ENCODE measurements around the gene DCBLD2.
A peak's percentile ranks its signal among the peaks of the same experiment; 100 is the strongest.
"Not testable (repeated sequence)": the region's sequence is repeated elsewhere in the genome, so short reads cannot be mapped to it uniquely, and the experiment has no call there.

The DCBLD2 gene

DNA sequence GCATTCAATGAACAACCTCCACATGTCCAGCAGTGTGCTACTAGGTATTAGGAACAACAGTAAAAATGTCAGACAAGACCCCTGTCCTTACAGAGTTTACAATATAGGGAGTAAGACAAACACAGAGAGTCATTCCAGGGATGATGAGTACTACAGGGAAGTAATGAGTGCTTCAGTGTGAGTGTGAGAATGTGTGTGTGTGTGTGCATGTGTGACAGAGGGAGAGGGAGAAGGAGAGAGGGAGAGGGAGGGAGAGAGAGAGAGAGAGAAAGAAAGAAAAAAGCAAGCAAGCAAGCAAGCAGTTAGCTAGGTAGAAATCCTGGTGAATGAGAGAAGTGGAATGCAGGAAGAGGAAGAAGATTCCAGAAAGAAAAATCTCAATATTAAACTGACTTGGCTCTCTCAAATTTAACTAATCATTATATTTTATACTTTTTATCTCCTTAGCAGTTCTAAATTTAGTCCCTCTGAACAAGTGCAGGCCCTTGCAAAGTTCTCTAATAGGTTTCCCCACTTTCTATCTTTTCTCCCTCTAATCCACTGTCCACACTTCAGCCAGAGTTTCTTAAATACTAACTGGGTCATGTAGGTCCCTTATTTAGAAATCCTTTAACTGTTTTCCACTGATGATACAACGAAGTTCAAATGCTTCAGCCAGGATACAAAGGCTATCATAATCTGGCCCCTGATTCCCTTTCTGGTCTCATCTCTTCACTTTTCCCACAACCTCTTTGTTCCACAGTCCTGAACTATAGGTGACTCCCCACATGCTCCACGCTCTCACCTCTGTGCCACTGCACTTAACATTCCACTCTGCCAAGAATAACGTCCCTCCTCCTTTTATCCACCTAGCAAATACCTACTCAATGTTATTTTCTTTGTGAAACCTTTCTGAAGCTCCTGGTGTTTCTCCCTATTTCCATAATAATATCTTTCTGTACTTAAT lies 10.3 kb downstream of the DCBLD2 start:
- DNase-seq, result no peak

DNA sequence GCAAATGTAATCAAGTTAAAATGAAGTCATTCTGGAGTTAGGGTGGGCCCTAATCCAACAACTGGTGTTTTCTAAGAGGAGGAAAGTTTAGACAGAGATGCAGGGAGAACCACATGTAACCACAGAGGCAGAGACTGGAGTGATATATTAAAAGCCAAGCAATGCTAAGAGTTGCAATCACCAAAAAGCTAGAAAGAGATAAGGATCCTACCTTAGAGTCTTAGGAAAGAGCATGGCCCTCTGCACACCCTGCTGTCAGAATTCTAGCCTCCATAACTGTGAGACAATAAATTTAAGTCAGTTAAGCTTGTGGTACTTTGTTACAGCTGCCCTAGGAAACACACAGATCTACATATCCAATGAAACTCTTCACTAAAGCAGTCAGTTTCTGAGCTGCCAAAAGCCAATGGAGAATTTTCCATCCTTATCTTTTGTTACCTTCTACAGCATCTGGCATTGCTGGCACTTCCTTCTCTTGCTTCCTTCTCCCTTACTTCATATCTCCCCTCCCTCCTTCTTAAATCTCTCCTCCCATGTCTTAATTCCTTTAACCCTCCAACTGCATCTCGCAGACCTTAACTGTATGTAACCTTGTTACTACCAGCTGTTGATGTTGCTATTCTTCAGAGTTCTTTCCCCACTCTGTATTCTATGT lies 11.2 kb downstream of the DCBLD2 start:
- no peak for DNase-seq

DNA sequence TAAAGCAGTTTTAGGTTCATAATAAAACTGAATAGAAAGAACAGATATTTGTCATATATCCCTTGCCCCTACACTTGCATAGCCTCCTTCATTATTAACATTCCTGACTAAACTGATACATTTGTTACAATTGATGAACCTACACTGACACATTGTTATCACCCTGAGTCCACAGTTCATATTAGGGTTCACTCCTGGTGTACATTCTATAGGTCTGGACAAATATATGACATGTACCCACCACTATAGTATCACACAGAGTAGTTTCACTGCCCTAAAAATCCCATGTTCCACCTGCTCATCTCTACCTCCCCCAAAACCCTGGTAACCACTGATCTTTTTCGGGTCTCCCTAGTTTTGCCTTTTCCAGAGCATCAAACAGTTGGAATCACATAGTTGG lies 13.8 kb downstream of the DCBLD2 start:
- DNase-seq, result no peak

DNA sequence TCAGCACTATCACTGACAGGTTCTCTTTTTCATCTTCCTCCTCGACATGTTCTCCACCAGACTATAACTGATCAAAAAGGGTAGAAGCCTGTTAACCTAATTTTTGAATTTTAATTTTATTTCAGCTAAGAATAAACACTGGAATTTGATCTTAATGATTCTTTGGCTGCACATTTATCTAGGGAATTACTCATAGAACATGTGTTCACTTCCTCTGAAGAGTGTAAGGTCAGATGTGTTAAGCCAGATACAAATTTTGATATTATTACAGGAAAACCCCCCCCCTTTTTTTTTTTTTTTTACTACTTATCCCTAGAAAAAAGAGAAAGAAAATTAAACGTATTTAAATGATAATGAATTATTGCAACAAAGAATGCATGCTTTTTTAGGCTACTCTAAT lies 15.0 kb downstream of the DCBLD2 start:
- DNase-seq, result no peak

DNA sequence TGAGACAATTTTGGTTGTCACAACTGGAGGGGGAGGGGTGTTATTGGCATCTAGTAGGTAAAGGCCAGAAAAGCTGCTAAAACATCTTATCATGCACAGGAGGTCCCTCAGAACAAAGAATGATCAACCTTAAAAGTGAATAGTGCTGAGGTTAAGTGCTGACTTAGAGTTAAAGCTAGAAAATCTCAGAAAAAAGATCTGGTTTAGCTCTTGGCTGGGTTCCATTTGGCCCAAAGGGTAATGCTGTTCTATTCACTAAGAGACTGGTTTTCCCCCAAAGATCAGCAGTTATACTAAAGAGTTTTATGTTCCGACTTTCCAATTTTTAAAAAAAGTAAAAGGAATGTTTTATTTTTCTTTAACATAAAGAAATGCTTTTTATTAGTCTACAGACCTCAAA lies 15.6 kb downstream of the DCBLD2 start:
- no peak for DNase-seq

DNA sequence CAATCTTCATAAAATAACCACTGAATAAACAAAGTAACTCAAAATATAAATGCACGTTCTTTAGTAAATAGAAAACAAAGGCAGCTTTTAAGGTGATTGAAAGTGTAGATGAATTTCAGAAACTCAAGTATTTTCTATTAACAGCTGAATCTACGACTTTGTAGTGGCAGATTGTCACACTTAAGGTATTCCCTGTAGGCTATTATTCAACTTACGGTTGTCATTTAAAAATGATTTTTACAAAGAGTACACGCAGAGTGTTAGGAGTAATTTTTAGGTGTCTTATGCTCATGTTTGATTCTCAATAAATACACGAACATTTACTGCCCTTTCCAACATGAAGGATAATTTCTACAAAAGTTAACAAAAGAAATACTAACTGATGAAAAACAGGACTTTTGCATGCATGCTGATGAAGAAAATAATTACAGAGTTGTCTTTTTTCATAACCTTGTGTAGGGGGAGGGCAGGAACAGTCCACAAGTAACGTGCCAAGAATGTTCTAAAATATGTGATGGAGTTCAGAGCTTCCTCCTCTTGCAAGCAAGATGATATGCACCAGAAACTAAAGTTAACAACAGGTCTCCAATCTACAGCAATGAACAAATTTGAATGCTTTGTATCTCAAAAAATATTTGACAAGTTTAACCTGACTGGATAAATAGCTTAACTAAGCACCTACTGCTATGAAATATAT lies 16.7 kb downstream of the DCBLD2 start:
- no peak for DNase-seq

DNA sequence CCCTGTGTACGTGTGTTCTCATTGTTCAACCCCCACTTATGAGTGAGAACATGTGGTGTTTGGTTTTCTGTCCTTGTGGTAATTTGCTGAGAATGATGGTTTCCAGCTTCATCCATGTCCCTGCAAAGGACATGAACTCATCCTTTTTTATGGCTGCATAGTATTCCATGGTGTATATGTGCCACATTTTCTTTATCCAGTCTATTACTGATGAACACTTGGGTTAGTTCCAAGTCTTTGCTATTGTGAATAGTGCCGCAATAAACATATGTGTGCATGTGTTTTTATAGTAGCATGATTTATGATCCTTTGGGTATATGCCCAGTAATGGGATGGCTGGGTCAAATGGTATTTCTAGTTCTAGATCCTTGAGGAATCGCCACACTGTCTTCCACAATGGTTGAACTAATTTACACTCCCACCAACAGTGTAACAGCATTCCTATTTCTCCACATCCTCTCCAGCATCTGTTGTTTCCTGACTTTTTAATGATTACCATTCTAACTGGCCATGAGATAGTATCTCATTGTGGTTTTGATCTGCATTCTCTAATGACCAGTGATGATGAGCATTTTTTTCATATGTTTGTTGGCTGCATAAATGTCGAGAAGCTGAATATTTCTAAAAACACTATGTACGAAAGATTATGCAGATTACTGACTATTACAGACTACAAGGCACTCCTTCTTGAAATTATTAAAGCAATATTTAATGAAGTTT lies 18.7 kb downstream of the DCBLD2 start:
- DNase-seq, result not testable (repeated sequence)

DNA sequence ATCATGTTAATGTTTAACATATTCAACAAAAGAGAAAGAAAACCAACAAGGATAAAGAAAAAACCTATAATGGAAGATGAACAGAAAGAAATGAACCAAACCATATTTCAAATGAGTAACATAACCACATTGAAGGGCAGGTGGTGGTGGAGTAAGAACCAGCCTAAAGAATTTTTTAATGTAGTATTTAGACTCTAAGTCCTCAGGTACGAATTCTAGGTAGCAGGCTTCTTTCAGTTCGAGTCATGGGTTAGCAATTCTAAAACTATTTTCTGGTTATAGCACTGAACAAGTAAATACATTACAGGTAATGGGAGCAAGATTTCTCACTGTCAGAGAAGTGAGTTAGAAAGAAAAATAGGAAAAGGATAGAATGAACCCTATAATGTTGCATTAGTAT lies 24.4 kb downstream of the DCBLD2 start:
- no peak for DNase-seq

DNA sequence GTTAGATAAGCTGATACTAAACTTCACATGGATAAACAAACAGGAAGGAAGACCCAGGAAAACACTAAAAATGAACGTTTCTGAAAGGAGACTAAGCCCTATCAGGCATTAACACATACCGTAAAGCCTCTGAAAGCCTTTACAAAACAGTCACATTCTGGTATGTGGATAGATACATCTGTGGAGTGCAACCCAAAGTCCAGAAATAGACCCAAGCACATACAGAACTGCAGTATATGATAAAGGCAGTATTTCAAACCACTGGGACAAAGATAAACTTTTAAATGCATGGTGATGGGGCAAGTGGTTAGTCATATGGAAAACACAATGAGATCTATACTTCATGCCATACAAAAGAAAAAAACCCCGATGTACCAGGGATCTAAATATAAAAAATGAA lies 26.0 kb downstream of the DCBLD2 start:
- no peak for DNase-seq

DNA sequence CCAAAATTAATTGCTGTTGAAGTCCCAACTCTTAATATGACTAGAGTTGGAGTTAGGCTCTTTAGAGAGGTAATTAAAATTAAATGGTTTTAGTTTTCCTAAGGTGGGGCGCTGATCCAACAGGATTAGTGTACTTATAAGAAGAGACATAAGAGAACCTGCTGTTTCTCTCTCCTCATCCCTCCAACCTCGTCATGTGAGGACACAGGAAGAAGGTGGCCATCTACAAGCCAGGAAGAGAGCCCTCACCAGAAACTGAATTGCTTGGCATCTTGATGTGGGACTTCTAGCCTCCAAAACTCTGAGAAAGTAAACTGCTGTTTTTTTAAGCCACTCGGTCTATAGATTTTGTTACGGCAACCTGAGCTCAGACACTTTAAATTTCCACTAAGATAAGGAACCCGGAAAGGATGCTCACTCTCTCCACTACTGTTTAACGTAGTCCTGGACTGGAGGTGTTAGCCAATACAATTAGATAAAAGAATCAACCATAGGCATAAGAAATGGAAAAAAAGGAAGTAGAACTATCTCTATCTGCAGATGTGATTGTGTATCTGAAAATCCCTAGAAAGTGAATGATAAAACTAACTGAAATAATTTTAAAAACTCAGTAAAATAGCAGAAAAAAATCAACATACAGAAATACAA lies 26.8 kb downstream of the DCBLD2 start:
- DNase-seq, result no peak

DNA sequence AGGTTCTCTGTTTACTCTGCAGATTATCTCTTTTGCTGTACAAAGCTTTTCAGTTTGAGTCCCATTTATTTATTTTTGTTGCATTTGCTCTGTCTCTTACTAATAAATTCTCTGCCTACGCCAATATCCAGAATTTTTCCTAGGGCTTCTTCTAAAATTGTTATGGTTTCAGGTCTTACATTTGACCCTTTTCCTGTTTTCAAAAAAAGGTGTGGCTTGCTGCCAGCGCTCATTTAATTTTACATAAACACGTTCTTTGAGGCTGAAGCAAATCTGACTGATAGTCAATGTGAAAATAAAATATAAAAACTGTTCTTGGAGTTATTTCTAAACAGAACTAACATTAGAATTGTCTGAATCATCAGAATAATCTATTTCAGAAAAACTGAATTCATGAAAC lies 32.1 kb downstream of the DCBLD2 start:
- DNase-seq, result no peak

DNA sequence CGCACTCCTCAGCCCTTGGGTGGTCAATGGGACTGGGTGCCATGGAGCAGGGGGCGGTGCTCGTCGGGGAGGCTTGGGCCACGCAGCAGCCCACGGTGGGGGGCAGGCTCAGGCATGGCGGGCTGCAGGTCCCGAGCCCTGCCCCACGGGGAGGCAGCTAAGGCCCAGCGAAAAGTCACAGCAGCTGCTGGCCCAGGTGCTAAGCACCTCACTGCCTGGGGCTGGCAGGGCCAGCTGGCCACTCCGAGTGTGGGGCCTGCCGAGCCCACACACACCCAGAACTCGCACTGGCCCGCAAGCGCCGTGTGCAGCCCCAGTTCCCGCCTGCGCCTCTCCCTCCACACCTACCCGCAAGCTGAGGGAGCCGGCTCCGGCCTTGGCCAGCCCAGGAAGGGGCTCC lies 43.5 kb downstream of the DCBLD2 start:
- DNase-seq, result not testable (repeated sequence)

DNA sequence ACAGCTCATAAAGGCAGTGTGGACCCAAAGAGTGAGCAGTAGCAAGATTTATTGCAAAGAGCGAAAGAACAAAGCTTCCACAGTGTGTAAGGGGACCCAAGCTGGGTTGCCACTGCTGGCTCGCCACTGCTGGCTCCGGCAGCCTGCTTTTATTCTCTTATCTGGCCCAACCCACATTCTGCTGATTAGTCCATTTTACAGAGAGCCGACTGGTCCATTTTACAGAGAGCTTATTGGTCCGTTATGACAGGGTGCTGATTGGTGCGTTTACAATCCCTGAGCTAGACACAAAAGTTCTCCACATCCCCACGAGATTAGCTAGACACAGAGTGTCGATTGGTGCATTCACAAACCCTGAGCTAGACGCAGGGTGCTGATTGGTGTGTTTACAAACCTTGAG lies 44.2 kb downstream of the DCBLD2 start:
- not testable (repeated sequence) for DNase-seq

DNA sequence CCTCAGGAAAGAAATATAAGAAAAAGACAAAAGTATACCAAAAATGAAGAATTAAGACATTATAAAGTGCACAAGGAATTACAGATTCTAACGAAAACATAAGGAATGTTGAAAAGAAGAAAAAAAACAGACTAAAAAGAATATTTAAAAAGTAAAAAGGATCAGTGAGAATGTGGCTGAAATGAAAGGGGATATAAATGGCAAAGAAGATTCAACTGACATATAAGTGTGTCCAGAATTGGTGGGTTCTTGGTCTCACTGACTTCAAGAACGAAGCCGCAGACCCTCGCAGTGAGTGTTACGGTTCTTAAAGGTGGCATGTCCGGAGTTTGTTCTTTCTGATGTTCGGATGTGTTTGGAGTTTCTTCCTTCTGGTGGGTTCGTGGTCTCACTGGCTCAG lies 44.8 kb downstream of the DCBLD2 start:
- DNase-seq, result no peak

DNA sequence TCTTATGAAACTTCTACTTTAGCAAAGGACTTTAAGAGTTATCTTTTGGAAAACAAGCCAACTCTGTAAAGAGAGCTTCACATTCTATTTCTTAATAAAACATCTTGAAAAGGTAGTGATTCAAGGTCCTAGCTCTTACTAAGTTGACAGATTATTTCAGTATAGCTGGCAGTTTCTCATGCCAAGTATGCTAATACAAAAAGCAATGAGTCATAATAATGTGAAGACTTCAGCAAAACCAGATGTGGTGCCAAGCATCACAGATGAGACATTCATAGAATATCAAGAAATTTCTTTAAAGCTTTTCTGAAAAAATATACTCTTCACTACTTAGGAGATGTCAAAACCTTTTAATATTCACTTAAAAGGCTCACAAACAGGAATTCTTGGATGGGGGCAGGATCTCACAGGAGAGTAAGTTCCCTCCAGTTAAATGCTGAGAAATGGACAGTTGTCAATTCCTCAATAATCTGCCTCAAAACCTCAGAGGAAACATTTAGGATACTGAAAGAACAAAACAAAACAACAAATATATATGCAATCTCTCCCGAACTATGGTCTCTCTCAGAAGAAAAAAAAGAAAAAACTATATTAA lies 45.6 kb downstream of the DCBLD2 start:
- DNase-seq, result peak; percentile 73

DNA sequence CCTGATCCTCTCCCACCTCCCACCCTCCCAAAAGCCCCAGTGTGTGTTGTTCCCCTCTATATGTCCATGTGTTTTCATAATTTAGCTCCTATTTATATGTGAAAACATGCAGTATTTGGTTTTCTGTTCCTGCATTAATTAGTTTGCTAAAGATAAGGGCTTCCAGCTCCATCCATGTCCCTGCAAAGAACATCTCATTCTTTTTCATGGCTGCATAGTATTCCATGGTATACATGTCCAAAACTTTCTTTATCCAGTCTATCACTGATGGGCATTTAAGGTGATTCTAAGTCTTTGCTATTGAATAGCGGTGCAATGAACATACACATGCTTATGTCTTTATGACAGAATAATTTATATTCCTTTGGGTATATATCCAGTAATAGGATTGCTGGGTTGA lies 53.4 kb downstream of the DCBLD2 start:
- no peak for DNase-seq

DNA sequence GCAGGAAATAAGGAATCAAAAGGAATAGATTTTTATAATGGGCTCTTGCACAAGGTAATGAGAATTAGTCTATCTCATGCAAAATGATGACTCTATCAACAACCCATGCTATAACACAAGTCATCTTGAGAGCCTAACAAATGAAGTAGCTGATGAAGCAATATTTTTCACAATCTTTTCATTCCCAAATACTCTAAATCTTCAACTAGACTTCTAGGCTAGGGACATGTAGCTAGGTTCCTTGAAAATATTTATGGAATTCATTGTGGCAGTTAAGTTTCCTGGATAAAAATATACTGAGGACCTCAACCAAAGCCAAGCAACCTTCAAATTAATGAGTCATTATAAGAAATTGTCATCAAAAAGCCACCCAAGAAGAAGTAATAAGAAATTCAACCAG lies 55.4 kb downstream of the DCBLD2 start:
- DNase-seq, result no peak

DNA sequence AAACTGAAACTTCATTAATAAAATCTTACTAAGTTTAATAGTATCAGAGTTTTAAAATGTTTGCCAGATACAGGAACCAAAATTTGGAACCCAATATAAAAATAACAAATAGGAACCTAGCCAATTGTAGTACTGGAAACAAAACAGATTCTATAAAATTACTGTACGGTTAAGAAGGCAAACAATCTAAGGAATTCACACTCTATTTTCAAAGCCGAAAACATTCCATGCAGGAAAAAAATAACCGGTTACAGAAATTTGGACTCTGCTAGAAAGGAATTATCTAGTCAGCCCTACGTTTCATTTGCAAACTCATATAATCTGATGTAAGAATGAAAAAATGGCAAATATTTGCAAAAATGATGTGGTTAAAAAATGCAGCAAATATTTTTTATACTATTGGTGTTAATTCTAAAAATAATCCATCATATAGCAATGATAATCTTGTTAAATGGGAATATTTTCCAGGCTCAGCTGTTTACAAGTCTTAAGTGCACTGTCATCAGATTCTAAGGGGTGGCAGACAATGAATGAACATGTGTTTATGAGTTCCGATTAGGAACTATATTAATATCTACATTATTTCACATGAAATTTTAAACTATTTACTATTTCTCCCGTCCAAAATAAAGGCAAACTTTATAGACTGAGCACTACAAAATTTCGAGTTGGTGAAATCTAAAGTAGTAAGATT lies 58.1 kb downstream of the DCBLD2 start:
- DNase-seq, result no peak

DNA sequence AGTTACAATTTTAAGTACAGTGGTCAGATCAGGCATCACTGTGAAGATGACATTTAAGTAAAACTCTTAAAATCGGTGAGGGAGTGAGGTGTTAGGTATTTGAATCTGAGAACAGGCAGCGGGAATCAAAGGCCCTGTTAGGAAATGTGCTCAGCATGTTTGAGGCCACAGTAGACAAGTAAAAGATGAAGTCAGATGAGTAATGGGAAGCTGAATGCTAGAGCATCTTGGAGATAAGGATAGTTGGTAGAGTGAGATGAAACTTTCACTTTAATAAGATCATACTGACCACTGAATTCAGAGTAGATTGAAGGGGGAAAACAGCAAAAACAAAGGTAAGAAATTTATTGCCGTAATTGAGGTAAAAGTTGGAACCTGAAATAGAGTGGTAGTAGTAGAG lies 61.6 kb downstream of the DCBLD2 start:
- DNase-seq, result no peak

DNA sequence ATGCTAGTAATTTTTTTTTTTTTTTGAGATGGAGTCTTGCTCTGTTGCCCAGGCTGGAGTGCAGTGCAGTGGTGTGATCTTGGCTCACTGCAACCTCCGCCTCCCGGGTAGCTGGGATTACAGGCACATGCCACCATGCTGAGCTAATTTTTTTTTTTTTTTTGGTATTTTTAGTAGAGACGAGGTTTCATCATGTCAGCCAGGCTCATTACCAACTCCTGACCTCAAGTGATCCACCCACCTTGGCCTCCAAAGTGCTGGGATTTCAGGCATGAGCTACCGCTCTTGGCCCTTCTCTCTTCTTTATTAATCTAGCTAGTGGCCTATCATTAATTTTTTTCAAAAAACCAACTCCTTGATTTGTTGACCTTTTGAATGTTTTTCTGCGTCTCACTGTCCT lies 70.4 kb downstream of the DCBLD2 start:
- DNase-seq, result not testable (repeated sequence)

DNA sequence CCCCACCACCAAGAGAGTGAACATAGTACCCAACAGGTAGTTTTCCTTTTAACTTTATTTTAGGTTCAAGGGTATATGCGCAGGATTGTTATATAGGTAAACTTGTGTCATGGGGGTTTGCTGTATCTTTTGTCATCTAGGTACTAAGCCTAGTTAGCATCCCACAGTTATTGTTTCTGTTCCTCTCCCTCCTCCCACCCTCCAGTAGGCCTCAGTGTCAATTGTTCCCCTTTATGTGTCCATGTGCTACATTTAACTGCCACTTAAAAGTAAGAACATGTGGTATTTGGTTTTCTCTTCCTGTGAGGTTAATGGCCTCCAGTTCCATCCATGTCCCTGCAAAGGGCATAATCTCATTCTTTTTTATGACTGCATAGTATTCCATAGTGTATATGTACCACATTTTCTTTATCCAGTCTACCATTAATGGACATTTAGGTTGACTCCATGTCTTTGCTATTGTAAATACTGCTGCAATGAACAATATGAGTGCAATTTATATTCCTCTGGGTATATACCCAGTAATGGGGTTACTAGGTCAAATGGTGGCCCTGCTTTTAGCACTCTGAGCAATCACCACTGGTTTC lies 72.2 kb downstream of the DCBLD2 start:
- DNase-seq, result no peak
